Measurements from ENCODE around the gene WSCD2.

WSCD2 gene

DNA sequence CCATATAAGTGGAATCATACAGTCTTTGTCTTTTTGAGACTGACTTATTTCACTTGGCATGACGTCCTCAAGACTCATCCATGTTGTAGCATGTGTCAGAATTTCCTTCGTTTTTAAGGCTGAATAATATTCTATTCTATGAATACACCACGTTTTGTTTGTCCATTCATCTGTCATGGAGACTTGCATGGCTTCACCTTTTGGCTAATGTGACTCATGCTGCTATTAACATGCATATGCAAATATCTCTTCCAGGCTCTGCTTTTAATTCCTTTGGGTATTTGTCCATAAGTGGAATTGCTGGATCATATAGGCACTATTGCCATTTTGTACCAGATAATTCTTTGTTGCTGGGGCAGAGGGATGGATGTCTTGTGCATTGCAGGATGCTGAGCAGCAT lies 19.6 kb upstream of the WSCD2 start:
- no peak for DNase-seq

DNA sequence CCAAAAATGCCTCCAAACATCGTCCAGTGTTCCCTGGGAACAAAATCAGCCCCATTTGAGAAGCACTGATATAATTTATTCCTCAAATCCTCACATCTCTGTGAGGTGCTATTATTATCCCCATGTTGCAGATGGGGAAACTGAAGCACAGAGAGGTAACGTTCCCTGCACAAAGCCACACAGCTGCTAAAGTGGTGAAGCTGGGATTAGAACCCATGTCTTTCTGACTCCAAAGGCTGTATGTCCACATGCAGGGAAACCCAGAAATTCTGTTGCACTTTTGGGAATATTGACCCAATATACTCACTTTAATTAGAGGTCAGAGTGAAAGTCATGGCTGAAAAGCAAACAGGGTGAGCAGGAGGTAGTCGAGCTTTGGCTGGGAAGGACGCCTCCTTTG lies 19.1 kb upstream of the WSCD2 start:
- no peak for DNase-seq

DNA sequence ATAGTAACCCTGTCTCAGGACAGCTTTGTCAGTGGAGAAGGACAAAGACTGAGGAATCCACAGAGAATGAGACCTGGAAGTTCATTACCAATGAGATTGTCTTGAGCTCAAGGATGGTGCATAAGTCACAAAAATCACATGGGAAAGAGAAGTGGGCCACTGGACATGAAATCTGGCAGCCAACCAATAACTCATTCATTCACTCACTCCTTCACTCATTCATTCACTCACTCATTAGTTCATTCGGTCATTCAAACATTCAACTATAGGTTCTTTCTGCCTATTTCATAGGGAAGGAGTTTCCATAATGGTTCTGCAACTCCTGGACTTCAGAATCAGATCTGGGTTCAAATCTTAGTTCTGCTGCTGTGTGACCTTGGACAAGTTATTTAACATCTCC lies 18.2 kb upstream of the WSCD2 start:
- no peak for DNase-seq

DNA sequence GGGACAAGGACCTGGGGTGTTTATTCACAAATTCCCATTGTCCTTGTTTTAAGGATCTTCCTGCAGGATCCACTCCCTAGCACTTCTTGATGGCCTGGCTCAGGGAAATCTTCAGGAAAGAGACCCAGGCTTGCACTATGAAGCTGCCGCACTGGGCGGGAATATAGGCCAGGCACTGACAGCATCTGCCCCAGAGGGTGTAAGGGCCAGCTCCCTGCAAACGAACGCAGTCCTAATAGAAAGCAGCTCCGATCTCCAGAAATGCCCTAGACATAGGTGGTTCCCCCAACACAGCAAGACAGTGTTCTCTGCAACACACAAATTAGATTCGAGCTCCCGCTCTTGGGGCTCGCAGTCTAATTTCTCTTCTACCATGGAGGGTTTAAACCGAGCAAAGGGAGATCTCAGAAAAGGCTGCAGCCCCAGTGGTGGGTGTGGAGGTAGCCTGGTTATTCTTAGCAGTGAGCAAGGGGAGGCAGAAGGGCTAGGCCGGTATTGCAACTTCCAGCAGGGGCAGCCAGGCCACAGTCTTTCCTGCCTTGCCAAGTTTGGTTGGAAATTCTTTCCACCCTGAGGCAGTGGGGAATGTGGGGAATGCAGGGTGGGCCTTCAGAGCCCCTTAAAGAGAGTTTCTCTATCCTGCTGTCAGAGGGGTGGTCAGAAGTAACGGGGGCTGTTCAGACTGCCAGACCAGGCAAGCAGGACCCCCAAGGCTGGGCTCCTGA lies 16.1 kb upstream of the WSCD2 start:
- DNase-seq: no peak

DNA sequence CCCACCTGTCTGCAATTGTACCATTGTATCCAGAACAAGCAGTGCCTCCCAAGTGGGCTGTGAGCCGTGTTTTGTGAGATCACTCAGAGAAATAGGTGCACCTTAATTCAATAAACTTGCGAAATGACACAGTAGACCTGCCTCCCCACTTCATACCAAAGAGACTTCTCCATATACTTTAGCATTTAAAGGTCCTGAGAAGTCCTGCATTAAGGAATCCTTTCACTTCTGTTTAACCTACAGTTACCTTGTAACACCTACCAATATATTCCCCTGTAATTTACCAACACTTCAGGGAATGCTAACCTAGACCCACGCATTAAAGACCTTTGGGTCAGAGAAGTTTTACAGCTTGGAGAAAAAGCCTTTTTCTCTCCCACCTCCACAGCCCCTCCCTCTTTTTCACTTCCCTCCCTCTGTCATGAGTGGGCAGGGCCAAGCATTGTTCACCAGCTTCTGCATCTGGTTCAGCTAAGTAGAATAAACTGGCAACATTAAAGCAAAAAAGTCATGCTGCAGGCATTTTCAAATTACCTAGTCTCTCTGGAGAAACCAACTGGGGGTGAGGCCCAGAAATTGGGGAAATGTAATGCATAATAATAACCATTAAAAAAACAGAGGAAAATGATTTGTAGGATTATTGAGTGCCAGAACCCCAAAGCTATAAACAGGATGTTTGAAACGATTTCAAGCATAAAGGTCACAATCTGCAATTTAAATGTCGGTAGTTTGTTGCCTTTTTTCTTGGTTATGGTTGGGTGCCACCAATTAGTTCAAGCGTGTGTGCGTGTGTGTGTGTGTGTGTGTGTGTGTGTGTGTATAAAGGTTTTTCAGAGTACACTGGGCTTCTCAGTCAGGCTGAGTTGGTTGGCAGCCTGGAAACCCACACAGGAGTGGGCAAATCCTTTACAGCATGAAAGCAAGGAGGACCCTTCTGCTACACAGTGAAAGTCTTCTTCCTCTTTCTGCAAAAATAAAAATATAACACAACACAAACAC lies 13.7 kb upstream of the WSCD2 start:
- DNase-seq: no peak

DNA sequence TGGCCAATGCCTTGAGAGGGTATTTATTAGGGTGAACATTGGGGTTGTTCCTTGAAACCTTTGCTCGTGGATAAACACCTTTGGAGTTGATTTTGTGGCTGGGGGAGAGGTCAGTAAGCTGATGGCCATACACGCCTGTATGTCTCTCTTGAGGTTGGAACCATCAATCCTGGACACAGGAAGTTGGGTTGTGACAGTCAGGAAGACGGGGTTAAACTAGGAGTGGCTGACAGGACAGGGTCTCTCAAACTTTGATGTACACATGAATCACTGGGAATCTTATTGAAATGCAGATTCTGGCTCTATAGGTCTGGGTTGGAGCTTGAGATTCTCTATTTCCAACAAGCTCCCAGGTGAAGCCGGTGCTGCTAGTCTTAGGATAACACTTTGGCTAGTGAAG lies 12.8 kb upstream of the WSCD2 start:
- DNase-seq: no peak

DNA sequence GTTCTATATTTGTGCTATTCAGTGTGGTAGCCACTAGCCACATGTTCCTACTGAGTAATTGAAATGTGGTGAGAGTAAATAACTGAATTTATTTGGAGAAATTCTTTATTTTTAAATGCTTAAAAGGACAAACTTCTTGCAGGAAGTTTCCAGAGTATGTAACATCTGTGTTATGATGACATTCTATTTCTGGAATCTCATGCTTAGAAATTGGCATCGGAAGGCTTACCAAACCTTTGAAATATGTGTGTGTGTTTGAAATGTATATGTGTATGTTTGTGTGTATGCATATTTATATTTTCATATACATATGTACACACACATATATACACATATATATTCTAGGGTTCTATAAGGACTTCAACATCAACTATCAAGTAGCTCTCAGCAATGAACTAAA lies 12.4 kb upstream of the WSCD2 start:
- no peak for DNase-seq

DNA sequence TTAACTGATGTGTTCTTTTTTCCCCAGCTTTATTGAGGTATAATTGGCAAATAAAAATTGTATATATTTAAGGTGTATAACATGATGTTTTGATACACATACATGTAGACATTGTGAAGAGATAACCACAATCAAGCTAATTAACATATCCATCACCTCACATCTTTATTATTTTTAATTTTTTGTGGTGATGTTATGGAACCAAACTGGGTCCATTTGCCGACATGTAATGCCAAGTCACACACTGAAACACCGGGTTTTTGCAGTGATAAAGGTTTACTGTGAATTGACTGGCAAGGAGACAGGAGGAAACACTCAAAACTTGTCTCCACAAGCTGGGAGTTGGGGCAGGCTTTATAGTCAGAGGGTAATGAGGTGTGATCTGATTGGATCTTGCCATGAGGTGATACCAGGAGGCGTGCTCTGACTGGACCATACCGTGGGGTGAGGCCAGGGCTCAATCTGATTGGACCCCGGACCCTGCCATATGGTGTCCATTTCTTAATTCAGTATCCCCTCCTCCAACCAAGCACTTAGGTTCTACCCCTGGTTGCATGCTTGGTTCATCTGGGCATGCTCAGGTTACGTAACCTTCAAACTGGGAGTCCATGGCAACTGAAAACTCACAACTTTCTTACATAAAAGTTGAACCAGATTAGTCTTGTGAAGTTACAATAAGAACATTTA lies 11.8 kb upstream of the WSCD2 start:
- DNase-seq: no peak

DNA sequence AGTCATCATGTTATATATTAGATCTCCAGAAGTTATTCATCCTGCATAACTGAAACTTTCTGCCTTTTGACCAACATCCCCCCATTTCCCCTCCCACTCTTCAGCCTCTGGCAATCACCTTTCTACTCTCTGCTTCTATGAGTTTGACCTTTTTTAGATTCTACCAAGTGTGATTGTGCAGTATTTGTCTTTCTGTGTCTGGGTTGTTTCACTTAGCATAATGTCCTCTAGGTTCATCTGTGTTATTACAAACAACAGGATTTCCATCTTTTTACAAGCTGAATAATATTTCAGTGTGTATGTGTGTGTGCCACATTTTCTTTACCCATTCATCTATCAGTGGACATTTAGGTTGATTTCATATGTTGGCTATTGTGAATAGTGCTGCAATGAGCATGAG lies 11.2 kb upstream of the WSCD2 start:
- DNase-seq: no peak

DNA sequence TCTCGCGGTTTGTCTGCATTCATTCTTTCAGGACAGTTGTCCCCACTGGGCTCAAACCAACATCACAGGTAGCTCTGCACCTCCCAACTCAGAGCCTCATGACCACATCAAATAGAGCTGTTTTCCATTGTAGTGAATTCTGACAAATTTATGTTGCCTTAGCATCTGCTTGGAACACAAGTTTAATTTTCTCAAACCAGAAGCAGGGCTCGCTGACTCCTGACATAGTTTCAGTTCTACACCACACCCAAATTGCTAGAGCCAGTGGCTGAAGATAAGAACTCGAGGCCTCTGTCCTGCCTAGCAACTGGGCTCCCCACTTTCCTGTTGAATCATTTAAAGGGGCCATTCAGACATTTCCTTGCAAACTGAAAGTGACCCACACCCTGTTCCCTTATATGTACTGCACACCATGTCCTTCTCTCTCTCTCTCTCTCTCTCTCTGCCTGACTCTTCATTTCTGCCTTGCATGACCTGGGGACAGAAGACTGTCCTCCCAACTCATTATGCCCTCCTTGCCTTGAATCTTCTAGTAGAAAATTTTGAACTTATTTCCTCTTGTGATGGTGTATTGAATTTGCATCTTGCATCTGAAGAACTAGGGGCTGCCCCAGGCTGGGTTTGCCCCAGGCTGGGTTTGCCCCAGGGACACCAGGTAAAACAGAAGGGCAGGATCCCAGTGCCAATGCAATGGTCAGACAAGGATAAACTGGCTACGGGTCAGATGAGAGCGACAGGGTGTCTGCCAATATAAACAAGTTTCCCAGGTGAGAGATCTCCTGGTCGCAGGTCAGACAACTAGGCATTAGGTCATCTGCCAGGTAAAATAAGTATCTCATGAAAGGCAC lies 9.7 kb upstream of the WSCD2 start:
- no peak for DNase-seq

DNA sequence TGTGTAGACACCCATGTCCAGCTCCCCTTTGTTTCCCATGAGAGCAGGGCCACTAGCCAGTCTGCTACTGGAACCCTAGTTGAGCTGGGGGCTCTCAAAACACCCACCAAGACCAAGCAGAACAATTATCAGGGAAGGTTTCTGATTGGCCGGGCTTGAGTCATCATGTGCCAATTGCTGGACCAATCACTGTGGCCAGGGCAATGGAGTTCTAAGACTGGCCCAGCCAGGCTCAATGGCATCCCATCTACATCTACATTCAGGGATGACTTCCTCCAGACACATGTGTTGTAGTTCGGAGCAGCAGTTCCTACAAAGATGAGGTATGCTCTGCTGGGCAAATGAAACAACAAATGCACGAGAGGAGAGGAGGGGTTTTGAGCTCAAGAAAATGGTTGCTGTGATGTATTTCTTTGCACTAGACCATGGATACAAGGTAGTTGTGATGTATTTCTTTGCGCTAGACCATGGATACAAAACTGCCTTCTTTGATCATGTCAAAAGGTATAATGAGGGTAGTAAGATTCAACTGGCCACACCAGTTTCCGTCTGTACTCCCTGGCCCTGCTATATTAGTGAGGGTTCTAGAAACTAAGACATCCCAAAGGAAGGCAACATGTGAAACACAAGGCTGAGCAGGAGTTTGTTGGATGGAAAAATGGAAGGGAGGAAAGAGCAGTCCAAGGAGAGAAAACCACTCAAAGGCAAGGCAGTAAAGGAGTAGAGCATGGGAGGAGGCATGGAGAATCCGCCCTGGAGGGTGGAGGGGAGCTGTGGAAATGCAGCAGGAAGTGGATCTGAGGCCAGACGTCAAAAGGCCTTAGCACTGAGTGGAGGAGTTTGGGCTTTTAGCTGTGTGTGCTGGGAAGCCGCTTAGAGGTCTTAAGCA lies 8.9 kb upstream of the WSCD2 start:
- no peak for DNase-seq

DNA sequence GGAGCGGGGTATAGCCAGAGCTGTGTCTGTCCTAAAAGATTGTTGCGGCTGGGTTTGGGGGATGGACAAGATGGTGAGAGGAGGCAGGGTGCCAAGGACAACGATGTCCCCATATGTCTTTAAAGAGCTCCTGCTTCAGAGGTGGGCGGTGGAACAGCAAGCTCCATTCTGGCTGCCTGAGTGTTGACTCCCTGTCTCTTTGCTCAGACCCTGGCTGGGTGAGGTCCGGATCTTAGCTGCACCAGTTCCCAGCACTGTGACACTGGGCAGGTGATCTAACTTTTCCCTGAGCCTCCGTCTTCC lies 8.3 kb upstream of the WSCD2 start:
- no peak for DNase-seq

DNA sequence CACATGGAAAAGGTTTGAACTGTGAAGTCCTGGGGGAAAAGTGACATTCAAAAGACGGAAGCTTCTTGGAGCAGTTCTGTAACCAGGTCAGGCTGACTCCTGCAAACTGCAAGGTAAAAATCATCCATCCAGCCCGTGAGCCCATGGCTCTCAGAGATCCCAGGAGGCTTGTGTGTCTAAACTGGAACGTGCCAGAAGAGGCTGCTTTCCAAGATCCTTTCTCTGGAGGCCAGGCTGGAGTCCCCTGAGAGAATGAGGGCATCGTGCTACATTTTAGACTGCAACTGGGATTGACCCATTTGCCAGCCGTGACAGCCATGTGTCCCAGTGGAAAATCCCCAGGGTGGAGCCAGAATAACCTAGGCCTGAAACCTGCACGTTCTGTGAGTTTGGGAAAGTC lies 7.8 kb upstream of the WSCD2 start:
- no peak for DNase-seq

DNA sequence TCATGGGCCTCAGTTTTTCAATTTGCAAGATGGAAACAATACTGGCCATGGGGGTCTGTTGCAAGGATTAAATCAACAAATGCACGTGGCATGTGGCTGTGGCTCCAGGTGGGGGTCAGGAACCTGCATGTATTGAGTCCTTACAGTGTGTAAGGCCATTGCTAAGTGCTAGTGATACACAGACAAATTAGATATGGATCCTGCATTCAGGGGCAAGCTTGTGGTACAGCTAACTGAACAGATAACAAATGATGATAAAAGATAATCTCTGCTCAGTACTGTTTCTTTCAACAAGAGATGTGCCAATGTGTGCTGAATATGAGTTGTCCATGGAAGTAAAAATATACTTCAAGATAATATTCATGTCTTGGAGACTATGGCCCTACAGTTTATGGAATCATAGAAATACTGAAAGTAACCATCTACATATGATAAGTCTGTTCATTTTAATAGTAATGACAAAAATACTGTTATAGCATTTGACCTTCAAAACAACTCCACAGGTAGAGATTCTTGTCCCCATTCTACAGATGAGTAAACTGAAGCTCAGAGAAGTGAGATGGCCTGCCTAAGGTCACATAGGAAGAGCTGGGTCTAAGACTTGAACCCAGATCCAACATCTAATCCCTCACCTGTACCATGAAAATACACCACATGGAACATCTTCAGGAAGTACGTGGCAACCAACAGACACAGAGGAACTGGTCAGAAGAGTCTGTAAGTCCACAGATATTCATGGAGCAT lies 7.2 kb upstream of the WSCD2 start:
- DNase-seq: no peak

DNA sequence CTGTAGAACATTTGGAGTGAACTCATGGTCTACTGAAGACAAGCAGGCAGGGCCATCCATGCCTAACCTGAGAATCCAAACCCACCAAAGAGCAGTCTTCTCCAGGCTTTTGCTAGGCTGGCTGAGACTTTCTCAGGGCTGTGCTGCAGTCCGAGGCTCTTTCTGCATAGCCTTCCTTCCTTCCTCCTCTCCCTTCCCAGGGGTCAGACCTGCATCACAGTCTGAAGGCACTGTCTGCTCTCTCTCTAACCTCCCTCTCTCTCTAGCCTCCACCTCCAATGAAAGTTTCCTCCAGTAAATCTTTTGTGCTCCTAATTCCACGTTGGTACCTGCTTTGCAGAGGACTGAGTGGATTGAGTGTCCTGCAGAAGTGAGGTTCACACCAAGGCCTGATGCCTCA lies 6.4 kb upstream of the WSCD2 start:
- DNase-seq: no peak

DNA sequence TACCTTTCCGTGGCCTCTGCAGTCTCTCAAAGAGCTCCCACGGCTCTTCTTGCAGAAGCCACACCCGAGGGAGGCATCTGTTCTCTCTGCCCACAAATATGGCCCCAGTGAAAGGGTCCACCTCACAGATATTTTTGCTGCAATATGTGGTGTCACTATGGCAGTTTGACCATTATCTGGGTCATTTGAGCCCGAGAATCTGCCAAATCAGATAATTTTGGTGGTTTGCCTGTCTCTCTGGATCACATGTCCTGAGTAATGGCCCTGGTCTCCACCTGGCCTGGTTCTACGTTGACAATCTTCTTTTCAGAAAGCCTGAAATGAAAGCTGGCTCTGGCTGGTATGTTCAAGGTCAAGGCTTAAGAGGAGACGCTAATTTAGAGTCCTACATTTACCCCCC lies 5.7 kb upstream of the WSCD2 start:
- no peak for DNase-seq

DNA sequence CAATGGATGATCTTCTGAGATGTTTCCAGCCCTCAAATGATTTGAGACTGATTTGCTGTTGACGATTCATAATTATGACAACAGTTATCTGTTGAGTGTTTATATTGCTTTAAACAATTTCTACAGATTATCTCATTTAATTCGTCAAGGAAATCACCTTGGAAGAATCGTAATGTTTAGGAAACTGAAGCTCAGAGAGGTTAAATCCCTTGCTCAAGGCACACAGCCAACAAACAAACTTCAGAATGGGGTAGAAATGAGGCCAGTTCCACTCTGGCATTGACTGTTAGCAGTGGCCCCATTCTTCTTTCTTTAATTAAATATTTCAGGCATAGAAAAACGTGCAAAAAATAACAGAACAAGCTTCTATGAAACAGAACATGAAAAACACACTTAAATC lies 4.0 kb upstream of the WSCD2 start:
- no peak for DNase-seq

DNA sequence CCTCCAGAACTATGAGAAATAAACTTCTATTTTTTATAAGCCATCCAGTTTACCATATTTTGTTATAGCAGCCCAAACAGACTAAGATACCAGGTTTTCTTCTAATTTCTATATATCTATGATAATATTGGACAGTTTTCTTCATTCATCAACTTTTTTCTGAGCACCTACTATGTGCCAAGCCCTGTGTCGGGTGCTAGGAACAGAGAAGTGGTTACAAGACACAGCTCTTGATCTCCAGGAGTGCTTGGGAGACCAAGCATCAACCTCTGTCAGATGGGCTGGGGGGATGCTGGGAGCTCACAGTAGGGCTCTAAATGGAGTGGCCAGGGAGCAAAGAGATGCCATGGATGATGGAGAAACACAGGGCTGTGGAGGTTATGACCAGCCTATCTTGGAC lies 2.9 kb upstream of the WSCD2 start:
- no peak for DNase-seq

DNA sequence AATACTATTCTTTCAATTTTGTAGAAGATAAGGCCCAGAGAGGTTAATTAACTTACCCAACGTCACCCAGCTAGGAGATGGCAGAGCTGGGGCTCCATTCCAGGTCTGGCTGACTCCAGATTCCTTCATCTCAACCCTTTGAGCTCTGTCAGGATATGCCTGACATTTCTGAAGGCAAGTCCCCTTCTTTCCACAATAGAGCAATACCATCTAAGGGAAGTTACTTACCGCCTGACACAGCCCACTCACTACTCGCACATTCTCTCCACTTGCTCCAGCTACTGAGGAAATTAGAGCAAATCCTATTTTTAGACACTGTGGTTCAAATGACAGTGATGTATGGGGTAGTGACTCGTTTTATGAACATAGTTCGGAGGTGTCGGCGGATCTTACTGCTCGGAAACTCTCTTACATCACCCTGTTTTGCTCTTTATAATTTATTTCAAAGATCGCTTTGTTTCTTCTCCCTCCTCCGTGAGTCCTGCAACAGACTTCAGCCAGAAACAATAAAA lies 2.0 kb upstream of the WSCD2 start:
- no peak for DNase-seq

DNA sequence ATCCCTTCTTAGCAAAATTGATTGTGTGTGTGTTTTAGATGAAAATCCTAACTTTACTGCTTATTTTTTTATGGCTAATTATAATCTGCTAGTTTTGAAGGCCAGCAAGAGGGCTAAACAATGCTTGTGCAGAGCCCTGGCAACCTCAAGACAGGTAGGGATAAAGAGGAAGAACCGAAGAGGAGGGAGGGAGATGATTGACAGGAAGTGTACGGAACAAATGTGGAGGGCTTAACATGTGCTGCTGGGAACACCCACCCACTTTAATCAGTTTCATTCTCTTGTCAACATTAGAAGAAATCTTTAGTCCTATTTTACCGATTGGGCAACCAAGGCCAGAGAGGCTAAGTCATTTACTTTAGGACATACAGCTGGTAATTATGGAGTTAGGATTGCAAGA lies 1.4 kb upstream of the WSCD2 start:
- DNase-seq: no peak

Data from activated naive CD4-positive, alpha-beta T cell (primary cell).